ENCODE measurements around the gene CAMK4. TPM values are rescaled to one million over a fixed set of nuclear protein-coding genes. Genes with fewer than 3 reads are reported as not detected.

The CAMK4 gene
- total RNA-seq, 4 donors from 2014 or later, result 0.19 to 1.1 (median 0.56) TPM

GRCh38 chr5:111486926-111487325 lies 262.7 kb downstream of the CAMK4 start:
- no peak for TF ChIP-seq CTCF (IDR thresholded peaks at IDR 0.05; ENCODE audit: low read depth)

GRCh38 chr5:111488353-111488752 lies 264.2 kb downstream of the CAMK4 start:
- no peak for TF ChIP-seq CTCF (IDR thresholded peaks at IDR 0.05; ENCODE audit: low read depth)

GRCh38 chr5:111493031-111493430 lies 268.8 kb downstream of the CAMK4 start:
- TF ChIP-seq CTCF (IDR thresholded peaks at IDR 0.05; ENCODE audit: low read depth), result no peak

- TF ChIP-seq CTCF (IDR thresholded peaks at IDR 0.05; ENCODE audit: low read depth), result no peak
Measured at GRCh38 chr5:111494355-111494999, 270.3 kb downstream of the CAMK4 start.

- no peak for TF ChIP-seq CTCF (IDR thresholded peaks at IDR 0.05; ENCODE audit: low read depth)
Measured at GRCh38 chr5:111495159-111495558, 271.0 kb downstream of the CAMK4 start.

GRCh38 chr5:111498346-111498745 lies 274.2 kb downstream of the CAMK4 start:
- TF ChIP-seq CTCF (IDR thresholded peaks at IDR 0.05; ENCODE audit: low read depth), result no peak

GRCh38 chr5:111502956-111503355 lies 278.8 kb downstream of the CAMK4 start:
- no peak for TF ChIP-seq CTCF (IDR thresholded peaks at IDR 0.05; ENCODE audit: low read depth)
